Liver (tissue), 9 donors: Measurements from ENCODE around the gene MAN2A1. TPM values are rescaled to one million over a fixed set of nuclear protein-coding genes. Genes with fewer than 3 reads are reported as not detected.

Experiments used
- DNase-seq: peaks from one replicate; pipeline ENCODE4 v3.0.0-alpha.2; 2017; ENCODE audit warnings: low spot score
- H3K27ac ChIP-seq, 2 donors: one replicate each; pipeline ENCODE4 v1.7.0; 2013; ENCODE audit warnings: inconsistent platforms in 2 of 2, low read length in 2 of 2, control low read depth in 1 of 2, low read depth in 1 of 2, mild to moderate bottlenecking in 1 of 2
- H3K27me3 ChIP-seq, 4 donors: one replicate each; pipeline versions ENCODE4 v1.6.1 to v1.7.0; 2013; ENCODE audit warnings: low read length in 3 of 4, inconsistent platforms in 1 of 4, mild to moderate bottlenecking in 1 of 4, moderate library complexity in 1 of 4; ENCODE audit not compliant: control insufficient read depth in 4 of 4, insufficient read depth in 4 of 4
- H3K36me3 ChIP-seq, 4 donors: one replicate each; pipeline versions ENCODE4 v1.6.1 to v1.7.0; 2013; ENCODE audit warnings: low read length in 3 of 4, mild to moderate bottlenecking in 3 of 4, low read depth in 1 of 4, moderate library complexity in 1 of 4; ENCODE audit not compliant: control insufficient read depth in 4 of 4, insufficient read depth in 3 of 4
- H3K4me1 ChIP-seq, 4 donors: one replicate each; pipeline versions ENCODE4 v1.6.1 to v1.7.0; 2013; ENCODE audit warnings: low read length in 3 of 4, mild to moderate bottlenecking in 3 of 4, moderate library complexity in 1 of 4; ENCODE audit not compliant: control insufficient read depth in 4 of 4, insufficient read depth in 4 of 4
- H3K4me3 ChIP-seq, 3 donors: one replicate each; pipeline versions ENCODE4 v1.6.1 to v1.7.0; 2013; ENCODE audit warnings: low read length in 3 of 3, control low read depth in 1 of 3, low read depth in 1 of 3, mild to moderate bottlenecking in 1 of 3
- H3K9ac ChIP-seq, 2 donors: one replicate each; pipeline ENCODE4 v1.7.0; 2013; ENCODE audit warnings: low read length in 2 of 2, mild to moderate bottlenecking in 2 of 2, moderate library complexity in 2 of 2, control low read depth in 1 of 2, low read depth in 1 of 2
- H3K9me3 ChIP-seq, 4 donors: one replicate each; pipeline versions ENCODE4 v1.6.1 to v1.7.0; 2013; ENCODE audit warnings: low read length in 3 of 4; ENCODE audit not compliant: control insufficient read depth in 4 of 4
- EGR1 ChIP-seq, 2 donors: IDR thresholded peaks; 2 replicates each; pipeline ENCODE4 v1.6.1; 2016 to 2018; ENCODE audit warnings: antibody characterized with exemption in 2 of 2, low read depth in 2 of 2
- FOXA1 ChIP-seq: IDR thresholded peaks from 2 replicates; pipeline ENCODE4 v1.6.1; 2016; ENCODE audit warnings: antibody characterized with exemption
- FOXA2 ChIP-seq: IDR thresholded peaks from 2 replicates; pipeline ENCODE4 v1.6.1; 2016; ENCODE audit warnings: antibody characterized with exemption
- HNF4A ChIP-seq, 2 donors: conservative IDR thresholded peaks; 2 replicates each; pipeline ENCODE4 v1.6.1; 2016; ENCODE audit warnings: antibody characterized with exemption in 2 of 2, mild to moderate bottlenecking in 2 of 2
- HNF4G ChIP-seq: IDR thresholded peaks from 2 replicates; pipeline ENCODE4 v1.6.1; 2016; ENCODE audit warnings: antibody characterized with exemption
- JUND ChIP-seq, 2 donors: IDR thresholded peaks; 2 replicates each; pipeline ENCODE4 v1.6.1; 2016; ENCODE audit warnings: antibody characterized with exemption in 2 of 2
- NR2F2 ChIP-seq: IDR thresholded peaks from 2 replicates; pipeline ENCODE4 v1.6.1; 2016; ENCODE audit warnings: antibody characterized with exemption
- RAD21 ChIP-seq, 2 donors: IDR thresholded peaks; 2 replicates each; pipeline ENCODE4 v1.6.1; 2016; ENCODE audit warnings: antibody characterized with exemption in 2 of 2, mild to moderate bottlenecking in 2 of 2
- RXRA ChIP-seq, 2 donors: IDR thresholded peaks; 2 replicates each; pipeline ENCODE4 v1.6.1; 2017 to 2018; ENCODE audit warnings: antibody characterized with exemption in 2 of 2, mild to moderate bottlenecking in 1 of 2
- SP1 ChIP-seq: IDR thresholded peaks from 2 replicates; pipeline ENCODE4 v1.6.1; 2018; ENCODE audit warnings: antibody characterized with exemption, mild to moderate bottlenecking
- TAF1 ChIP-seq: conservative IDR thresholded peaks from 2 replicates; pipeline ENCODE4 v1.6.1; 2016; ENCODE audit warnings: antibody characterized with exemption, mild to moderate bottlenecking
- YY1 ChIP-seq: IDR thresholded peaks from 2 replicates; pipeline ENCODE4 v1.6.1; 2016; ENCODE audit warnings: antibody characterized with exemption, mild to moderate bottlenecking
- WGBS: extraction: QIAGEN DNeasy Blood & Tissue Kit; methylation state at CpG from one replicate; pipeline ENCODE4 v1.1.7; 2013; 5-methylcytosine and 5-hydroxymethylcytosine counted together
- polyA plus RNA-seq, 2 donors: library from polyadenylated mRNA; stranded (reverse) in 1 of 2; unstranded in 1 of 2; fragments of 200-250 nt in 1 of 2; fragments of >200 nt in 1 of 2; fragmentation: Nextera tagmentation in 1 of 2; extraction: Ambion mirVana in 1 of 2; gene quantifications; one replicate each; pipeline versions ENCODE4 v1.2.1 to v1.2.3, GENCODE V29; 2013 to 2015
- total RNA-seq, 2 donors: library from RNA; depleted of rRNA; stranded (reverse); fragments of >200 nt; gene quantifications; one replicate each; pipeline ENCODE4 v1.2.3, GENCODE V29; 2014
- TF ChIP-seq, protein P1 (sequence below): IDR thresholded peaks from 2 replicates; pipeline ENCODE4 v1.6.1; 2016; ENCODE audit warnings: antibody characterized with exemption
- TF ChIP-seq, protein P2 (sequence below): IDR thresholded peaks from 2 replicates; pipeline ENCODE4 v1.6.1; 2016; ENCODE audit warnings: antibody characterized with exemption
- TF ChIP-seq, protein P3 (sequence below): IDR thresholded peaks from 2 replicates; pipeline ENCODE4 v1.6.1; 2016; ENCODE audit warnings: antibody characterized with exemption
- TF ChIP-seq, protein P4 (sequence below): fragments of 150-350 bp; IDR thresholded peaks from 2 replicates; pipeline ENCODE4 v1.5.1; 2017; ENCODE audit warnings: improper control_type of control experiment, low read depth, low read length; ENCODE audit not compliant: missing input control
- TF ChIP-seq, protein P5 (sequence below): IDR thresholded peaks from 2 replicates; pipeline ENCODE4 v1.6.1; 2016; ENCODE audit warnings: antibody characterized with exemption, mild to moderate bottlenecking
- donor health status: healthy.
- donor health status: healthy.
- donor health status: healthy.
- donor health status: healthy.
- donor health status: healthy.

The MAN2A1 gene
- total and polyA plus RNA-seq, 4 donors, result 21.4 to 82.8 (median 47.3) TPM

DNA sequence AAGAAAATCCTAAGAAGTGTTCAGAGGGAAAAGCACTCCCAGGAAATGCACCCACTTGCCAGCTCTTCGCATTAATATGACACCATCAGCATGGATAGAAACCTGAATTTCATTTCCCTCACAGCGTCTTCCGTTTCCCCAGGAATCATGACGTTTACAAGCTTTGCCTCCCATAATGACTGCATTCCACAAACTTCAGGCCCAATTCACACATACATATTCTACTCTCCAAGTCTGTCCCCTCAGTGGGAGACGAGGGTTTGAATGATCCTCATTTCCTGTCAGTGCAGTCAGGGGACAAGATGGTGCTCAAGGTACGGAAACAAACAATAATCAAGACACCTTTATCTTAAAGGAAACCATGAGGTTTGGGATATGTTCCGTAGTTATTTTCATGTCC, 44.9 kb upstream of the MAN2A1 start:
- Histone ChIP-seq H3K36me3 (no peaks in the 10 kb centered on the region), H3K27me3 (no peaks in the 10 kb centered on the region), H3K27ac (no peak overlapping the region), H3K9me3 (no peaks in the 10 kb centered on the region), H3K9ac (no peak overlapping the region), H3K4me3 (no peak overlapping the region), H3K4me1 (no peaks in the 10 kb centered on the region)
- no peak for DNase-seq
- no peak for TF ChIP-seq FOXA1
- TF ChIP-seq RXRA (IDR thresholded peaks at IDR 0.05), result no peak
- TF ChIP-seq, protein P1, sequence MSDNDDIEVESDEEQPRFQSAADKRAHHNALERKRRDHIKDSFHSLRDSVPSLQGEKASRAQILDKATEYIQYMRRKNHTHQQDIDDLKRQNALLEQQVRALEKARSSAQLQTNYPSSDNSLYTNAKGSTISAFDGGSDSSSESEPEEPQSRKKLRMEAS, result no peak
- TF ChIP-seq JUND (IDR thresholded peaks at IDR 0.05), result no peak
- TF ChIP-seq TAF1, result no peak
- TF ChIP-seq, protein P2, sequence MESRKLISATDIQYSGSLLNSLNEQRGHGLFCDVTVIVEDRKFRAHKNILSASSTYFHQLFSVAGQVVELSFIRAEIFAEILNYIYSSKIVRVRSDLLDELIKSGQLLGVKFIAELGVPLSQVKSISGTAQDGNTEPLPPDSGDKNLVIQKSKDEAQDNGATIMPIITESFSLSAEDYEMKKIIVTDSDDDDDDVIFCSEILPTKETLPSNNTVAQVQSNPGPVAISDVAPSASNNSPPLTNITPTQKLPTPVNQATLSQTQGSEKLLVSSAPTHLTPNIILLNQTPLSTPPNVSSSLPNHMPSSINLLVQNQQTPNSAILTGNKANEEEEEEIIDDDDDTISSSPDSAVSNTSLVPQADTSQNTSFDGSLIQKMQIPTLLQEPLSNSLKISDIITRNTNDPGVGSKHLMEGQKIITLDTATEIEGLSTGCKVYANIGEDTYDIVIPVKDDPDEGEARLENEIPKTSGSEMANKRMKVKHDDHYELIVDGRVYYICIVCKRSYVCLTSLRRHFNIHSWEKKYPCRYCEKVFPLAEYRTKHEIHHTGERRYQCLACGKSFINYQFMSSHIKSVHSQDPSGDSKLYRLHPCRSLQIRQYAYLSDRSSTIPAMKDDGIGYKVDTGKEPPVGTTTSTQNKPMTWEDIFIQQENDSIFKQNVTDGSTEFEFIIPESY, result no peak
- TF ChIP-seq, protein P3, sequence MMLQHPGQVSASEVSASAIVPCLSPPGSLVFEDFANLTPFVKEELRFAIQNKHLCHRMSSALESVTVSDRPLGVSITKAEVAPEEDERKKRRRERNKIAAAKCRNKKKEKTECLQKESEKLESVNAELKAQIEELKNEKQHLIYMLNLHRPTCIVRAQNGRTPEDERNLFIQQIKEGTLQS, result no peak
- TF ChIP-seq RAD21 (IDR thresholded peaks at IDR 0.05), result no peak
- TF ChIP-seq SP1, result no peak
- TF ChIP-seq HNF4G, result no peak
- no peak for TF ChIP-seq HNF4A (conservative IDR thresholded peaks at IDR 0.05)
- no peak for TF ChIP-seq YY1
- no peak for TF ChIP-seq NR2F2
- no peak for TF ChIP-seq EGR1 (IDR thresholded peaks at IDR 0.05; ENCODE audit: low read depth in 2 of 2)
- TF ChIP-seq, protein P4, sequence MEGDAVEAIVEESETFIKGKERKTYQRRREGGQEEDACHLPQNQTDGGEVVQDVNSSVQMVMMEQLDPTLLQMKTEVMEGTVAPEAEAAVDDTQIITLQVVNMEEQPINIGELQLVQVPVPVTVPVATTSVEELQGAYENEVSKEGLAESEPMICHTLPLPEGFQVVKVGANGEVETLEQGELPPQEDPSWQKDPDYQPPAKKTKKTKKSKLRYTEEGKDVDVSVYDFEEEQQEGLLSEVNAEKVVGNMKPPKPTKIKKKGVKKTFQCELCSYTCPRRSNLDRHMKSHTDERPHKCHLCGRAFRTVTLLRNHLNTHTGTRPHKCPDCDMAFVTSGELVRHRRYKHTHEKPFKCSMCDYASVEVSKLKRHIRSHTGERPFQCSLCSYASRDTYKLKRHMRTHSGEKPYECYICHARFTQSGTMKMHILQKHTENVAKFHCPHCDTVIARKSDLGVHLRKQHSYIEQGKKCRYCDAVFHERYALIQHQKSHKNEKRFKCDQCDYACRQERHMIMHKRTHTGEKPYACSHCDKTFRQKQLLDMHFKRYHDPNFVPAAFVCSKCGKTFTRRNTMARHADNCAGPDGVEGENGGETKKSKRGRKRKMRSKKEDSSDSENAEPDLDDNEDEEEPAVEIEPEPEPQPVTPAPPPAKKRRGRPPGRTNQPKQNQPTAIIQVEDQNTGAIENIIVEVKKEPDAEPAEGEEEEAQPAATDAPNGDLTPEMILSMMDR, result no peak
- 81% methylated on average over 7 of the region's 7 CpGs for WGBS

DNA sequence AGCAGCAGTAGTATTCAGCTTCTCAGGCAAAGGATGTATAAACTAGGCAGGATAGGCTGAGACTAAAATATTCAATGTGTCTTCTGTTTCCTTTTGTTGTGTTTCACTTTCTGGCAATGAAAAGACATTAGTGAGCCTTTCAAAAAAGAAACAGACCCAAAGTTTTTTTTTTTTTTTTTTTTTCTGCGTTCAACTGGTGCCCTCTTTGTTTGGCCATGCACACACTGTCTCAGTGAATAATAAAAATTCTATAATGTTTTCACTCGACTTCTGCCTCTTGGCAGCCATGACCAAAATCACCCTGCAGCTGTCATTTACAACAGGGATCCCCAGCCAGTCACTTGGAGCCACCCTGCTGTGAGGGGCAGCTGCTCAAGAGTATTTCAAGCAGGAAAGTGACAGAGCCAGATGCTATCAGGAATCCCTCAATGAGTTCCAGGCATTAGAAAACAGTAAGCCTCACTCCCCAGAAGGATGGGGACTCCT, 44.0 kb upstream of the MAN2A1 start:
- Histone ChIP-seq H3K4me1 (no peaks in the 10 kb centered on the region), H3K9me3 (no peaks in the 10 kb centered on the region), H3K4me3 (no peak overlapping the region), H3K9ac (no peak overlapping the region), H3K27ac (no peak overlapping the region), H3K27me3 (no peaks in the 10 kb centered on the region), H3K36me3 (no peaks in the 10 kb centered on the region)
- TF ChIP-seq HNF4G (no peak), EGR1 (IDR thresholded peaks at IDR 0.05; ENCODE audit: low read depth in 2 of 2) (no peak), HNF4A (conservative IDR thresholded peaks at IDR 0.05) (no peak), FOXA2 (no peak), YY1 (no peak), TAF1 (no peak), RXRA (IDR thresholded peaks at IDR 0.05) (no peak)
- TF ChIP-seq, protein P4, result no peak
- TF ChIP-seq, protein P5, sequence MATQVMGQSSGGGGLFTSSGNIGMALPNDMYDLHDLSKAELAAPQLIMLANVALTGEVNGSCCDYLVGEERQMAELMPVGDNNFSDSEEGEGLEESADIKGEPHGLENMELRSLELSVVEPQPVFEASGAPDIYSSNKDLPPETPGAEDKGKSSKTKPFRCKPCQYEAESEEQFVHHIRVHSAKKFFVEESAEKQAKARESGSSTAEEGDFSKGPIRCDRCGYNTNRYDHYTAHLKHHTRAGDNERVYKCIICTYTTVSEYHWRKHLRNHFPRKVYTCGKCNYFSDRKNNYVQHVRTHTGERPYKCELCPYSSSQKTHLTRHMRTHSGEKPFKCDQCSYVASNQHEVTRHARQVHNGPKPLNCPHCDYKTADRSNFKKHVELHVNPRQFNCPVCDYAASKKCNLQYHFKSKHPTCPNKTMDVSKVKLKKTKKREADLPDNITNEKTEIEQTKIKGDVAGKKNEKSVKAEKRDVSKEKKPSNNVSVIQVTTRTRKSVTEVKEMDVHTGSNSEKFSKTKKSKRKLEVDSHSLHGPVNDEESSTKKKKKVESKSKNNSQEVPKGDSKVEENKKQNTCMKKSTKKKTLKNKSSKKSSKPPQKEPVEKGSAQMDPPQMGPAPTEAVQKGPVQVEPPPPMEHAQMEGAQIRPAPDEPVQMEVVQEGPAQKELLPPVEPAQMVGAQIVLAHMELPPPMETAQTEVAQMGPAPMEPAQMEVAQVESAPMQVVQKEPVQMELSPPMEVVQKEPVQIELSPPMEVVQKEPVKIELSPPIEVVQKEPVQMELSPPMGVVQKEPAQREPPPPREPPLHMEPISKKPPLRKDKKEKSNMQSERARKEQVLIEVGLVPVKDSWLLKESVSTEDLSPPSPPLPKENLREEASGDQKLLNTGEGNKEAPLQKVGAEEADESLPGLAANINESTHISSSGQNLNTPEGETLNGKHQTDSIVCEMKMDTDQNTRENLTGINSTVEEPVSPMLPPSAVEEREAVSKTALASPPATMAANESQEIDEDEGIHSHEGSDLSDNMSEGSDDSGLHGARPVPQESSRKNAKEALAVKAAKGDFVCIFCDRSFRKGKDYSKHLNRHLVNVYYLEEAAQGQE, result no peak
- TF ChIP-seq, protein P3, result no peak
- TF ChIP-seq, protein P1, result no peak
- no peak for DNase-seq
- 65% methylated on average over 2 of the region's 2 CpGs for WGBS
